Fibroblast of skin of scalp (primary cell): ENCODE data around the gene UNC5A.

Experiments
- DNase-seq: peaks from one replicate; pipeline ENCODE4 v3.0.0-alpha.2; 2013

UNC5A gene

DNA sequence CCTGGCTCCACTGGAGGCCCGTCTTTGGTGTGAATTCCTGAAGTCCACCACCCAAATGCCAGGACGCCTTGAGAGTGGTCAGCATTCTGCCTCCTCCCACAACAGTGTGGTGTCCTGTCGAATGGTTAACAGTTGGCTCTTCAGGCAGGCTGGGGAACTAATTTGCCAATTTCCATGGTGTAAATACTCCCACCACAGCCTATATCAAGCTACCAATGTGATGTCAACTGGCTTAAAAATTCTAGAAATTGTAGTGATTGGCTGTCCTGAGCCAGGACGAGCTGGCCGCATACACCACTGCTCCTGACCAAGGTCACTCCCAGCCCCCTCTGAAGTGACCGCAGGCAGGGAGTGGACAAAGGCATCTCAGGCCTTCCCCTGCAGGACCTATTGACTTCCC is 11.1 kb downstream of the UNC5A start:
- DNase-seq = no peak

DNA sequence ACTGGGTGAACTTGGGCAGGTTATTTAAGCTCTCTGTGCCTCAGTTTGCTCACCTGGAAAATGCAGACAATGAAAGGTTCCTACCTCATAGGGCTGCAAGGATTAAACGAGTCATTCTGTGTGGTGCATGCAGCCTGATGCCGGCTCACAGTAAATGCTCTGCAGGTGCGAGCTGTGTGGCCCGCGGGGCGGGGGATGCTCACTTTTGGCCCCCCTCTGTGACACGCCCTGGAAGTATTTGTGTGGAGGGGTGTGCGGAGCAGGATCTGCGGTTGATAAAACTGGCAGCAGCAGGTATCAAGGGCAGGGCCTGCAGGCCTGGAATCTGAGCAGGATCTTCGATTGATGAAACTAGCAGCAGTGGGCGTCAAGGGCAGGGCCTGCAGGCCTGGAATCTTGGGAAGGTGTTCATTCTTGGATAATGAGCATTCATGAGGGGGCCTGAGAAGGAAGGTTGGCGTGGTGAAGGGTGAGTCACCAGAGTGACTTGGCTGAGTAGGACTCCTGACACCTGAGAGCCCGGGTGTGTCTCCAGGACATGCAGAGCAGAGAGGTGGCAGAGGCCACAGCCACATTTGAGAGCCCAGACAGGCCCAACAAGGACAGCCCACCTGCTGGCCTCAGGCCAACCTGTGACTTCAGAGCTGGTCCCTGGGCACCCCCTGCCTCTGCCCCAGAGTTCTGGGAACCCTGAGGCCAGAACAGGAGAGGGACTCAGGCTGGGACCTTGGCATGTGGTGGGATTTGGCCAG is 11.9 kb downstream of the UNC5A start:
- DNase-seq = no peak

DNA sequence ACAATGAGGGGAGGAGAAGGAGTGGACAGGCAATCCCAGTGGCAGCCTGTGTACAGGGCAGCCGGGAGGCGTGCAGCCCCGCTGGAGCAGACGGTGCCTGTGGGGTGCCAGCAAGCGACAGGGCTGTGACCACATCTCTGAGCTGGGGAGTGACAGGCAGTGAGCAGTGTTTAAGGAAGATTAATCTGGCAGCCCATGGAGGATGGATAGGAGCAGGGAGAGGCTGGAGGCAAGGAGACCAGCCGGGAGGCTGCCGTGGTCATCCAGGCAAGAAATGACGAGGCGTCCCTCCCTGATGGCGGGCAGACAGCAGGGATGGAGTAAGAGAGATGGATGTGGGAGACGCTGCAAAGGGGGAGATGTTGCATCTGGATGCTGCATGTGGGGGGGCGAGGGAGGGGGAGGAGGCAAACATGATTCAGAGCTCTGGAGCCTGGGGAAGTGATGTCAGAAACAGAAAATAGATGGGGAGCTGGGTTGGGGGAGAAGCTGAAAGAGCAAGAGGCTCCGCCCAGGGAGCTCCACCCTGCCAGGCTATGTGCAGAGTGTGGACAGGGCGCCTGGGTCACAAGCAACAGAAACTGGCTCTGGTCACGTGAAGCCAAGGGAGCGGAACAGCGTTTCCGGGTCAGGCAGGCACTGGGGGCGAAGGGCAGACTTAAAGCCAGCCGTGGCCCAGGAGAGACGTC is 12.6 kb downstream of the UNC5A start:
- no peak for DNase-seq

DNA sequence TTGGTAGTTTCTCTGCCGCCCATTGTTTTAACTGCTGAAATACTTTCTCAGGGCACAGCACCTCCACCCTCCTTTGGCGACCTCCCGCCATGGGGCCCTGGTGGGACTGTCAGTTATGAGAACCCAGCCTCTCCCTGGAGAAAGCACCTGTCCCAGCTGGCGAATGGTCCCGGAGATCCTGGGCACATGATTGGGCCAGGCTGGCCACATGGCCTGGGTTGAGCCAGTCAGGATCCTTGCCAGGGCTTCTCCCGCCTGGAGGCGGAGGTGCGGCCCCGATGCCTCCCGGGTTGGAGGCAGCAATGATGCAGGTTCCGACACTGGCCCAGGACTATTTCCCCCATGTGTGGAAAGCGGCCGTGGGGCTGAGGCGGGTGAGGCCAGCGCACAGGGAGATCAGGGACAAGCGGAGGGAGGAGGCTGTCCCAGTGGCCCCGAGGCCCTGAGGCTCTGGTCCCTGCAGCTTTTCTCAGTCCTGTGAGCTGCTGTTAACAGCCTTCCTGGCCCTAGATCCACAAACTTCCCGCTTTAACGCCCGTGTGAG is 13.6 kb downstream of the UNC5A start:
- DNase-seq = no peak

DNA sequence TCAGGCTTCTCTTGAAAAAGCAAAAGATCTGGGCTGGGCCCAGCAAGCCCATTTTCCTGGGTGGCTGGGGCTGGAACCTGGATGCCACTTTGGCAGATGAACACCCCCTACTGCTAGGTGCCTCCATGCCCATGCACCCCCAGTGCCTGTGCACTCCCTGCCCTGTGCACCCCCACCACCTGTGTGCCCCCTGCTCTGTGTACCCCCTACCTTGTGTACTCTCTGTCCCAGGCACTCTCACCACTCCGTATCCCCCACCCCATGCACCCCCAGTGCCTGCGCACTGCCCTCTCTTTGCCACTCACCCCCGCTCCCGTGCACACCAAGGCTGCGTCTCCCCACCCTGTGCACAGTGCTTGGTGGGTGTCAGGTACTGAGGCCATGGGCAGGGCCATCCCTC is 14.2 kb downstream of the UNC5A start:
- no peak for DNase-seq

GRCh38 chr5:176825234-176825633 is 14.9 kb downstream of the UNC5A start:
- DNase-seq = no peak

- DNase-seq = no peak
These were observed 15.6 kb downstream of the UNC5A start for GRCh38 chr5:176825957-176826356.

- no peak for DNase-seq
These were observed 17.5 kb downstream of the UNC5A start for GRCh38 chr5:176827736-176828414.

- no peak for DNase-seq
These were observed 19.0 kb downstream of the UNC5A start for GRCh38 chr5:176829320-176829719.

- no peak for DNase-seq
These were observed 20.1 kb downstream of the UNC5A start for GRCh38 chr5:176830422-176830994.

GRCh38 chr5:176830995-176831423 is 20.6 kb downstream of the UNC5A start:
- no peak for DNase-seq

- no peak for DNase-seq
These were observed 21.1 kb downstream of the UNC5A start for GRCh38 chr5:176831425-176831824.

- DNase-seq = no peak
These were observed 21.8 kb downstream of the UNC5A start for GRCh38 chr5:176832162-176832561.

GRCh38 chr5:176833286-176833685 is 22.9 kb downstream of the UNC5A start:
- no peak for DNase-seq

- no peak for DNase-seq
These were observed 25.6 kb downstream of the UNC5A start for GRCh38 chr5:176835918-176836317.

DNA sequence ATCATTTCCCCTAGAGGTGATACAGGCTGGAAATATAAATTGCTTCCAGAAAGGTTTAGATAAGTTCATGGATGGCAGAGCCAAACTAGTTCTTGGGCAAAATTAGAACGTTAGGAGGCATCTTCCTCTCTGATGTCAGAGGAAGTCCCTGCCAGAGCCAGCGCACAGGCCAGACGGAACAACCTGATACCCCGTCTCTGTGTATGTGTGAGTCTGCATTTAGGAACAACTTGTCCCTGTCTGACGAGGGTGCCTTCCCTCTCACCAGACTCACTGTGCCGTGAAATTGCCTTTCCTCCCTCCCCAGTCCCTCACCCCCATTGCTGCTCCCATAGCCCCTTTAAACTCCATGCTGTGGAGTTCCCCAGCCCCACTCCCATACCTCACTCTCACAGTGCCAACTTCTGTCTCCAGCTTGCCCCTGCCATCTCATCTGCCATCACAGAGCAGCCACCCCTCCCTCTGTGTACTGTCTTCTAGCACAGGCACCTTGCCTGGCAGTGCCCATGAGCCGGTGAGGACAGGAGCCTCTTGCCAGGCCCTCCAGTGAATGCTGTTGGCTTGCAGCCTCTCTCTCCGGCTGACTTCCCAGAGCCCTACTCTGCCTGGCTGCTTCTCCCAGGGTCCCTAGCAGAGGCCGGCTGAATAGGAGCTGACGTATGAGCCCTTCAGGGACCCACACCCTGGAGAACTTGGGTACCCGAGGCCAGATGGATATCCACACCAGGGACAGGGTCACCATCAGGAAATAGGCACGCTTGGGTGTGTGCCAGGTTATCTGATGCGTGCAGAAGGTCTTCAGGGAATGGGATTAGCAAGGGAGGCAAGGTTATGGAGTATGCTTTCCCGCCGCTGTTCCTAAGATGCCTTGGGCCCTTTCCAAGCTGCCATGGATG is 26.7 kb downstream of the UNC5A start:
- DNase-seq = no peak

DNA sequence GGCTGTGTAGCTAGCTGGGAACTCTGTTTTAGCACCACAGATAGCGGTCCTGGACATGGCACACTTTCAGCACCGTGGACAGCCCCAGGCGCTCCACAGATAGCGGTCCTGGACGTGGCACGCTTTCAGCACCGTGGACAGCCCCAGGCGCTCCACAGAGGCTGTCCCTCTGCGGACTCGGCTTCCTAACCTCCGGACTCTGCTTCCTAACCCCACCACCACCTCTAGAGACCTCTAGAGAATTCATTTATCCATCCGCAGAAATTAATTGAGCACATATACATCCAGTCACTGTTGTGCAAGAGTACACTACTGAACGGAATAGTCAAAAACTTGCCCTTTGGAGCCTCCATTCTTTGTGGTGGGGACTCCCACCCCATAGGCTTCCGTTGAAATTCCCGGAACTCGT is 27.4 kb downstream of the UNC5A start:
- DNase-seq = peak; percentile 88

- DNase-seq = no peak
These were observed 33.3 kb downstream of the UNC5A start for GRCh38 chr5:176843673-176844072.

DNA sequence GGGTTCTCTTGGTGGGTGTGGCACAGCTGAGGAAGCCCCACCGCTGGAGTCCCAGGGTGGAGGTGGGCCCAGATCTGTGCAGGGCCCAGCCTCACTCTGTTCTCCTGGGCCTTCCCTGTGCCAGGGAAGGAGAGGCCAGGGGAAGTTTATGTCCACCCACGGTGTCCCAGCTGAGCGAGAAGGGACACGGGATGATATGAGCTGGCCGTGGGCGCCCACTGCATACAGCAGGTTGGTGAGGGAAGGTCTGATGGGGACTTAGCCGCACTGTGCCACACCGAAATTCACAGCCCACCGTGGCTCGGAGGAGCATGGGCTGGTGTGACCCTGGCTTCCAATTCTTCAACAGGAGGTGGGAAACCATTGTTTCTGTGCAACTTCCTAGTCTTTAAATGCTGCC is 33.9 kb downstream of the UNC5A start:
- DNase-seq = no peak

GRCh38 chr5:176844706-176845391 is 34.5 kb downstream of the UNC5A start:
- no peak for DNase-seq

DNA sequence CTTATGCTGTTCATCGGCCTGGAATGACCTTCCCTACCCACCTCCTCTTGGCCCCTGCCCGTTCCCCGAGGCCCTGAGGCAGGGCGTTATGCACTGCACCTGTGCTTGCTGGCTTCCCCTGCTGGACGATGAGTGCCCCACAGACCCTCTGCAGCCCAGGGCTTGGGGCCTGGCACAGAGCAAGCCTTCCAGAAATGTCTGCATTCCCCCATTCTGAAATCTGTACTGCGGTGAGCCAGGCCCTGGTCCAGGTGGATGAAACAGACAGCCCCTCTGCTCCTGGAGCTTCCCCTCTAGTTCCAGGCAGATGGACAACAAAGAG is 35.0 kb downstream of the UNC5A start:
- DNase-seq = no peak
